ENCODE results near the gene PRKAG2. TPM values are rescaled to one million over a fixed set of nuclear protein-coding genes. Genes with fewer than 3 reads are reported as not detected.

Gene PRKAG2
- total RNA-seq, 3 donors from 2014 or later = 42.4 to 48.5 (median 46.6) TPM

DNA sequence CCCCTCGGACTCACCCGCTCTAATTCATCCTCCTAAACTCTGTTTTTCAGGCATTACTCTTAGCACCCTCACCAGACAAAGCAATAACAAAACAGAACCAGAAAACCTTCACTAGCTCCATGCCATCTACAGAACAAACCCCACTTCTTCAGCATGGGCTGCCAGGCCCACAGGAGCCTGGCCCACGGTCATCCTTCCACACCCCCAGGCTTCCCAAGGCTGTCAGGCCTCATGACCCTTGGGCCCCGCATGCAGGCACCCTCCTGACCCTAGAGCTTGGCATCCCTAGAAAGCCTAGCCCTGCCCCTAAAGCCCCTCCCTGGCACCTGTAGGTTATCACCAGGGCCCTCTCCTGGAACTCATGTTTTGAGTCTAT is 59.6 kb downstream of the PRKAG2 start:
- ATAC-seq (no peak), DNase-seq (peak in 1 of 3 donors; percentile 8)
- Histone ChIP-seq H3K4me3 (no peak overlapping the region), H3K4me1 (ENCODE audit: low read depth) (peaks cover 7% of the 10 kb centered on the region), H3K36me3 (ENCODE audit: low read depth) (no peaks in the 10 kb centered on the region), H3K9me3 (no peaks in the 10 kb centered on the region)
- TF ChIP-seq, protein P1, sequence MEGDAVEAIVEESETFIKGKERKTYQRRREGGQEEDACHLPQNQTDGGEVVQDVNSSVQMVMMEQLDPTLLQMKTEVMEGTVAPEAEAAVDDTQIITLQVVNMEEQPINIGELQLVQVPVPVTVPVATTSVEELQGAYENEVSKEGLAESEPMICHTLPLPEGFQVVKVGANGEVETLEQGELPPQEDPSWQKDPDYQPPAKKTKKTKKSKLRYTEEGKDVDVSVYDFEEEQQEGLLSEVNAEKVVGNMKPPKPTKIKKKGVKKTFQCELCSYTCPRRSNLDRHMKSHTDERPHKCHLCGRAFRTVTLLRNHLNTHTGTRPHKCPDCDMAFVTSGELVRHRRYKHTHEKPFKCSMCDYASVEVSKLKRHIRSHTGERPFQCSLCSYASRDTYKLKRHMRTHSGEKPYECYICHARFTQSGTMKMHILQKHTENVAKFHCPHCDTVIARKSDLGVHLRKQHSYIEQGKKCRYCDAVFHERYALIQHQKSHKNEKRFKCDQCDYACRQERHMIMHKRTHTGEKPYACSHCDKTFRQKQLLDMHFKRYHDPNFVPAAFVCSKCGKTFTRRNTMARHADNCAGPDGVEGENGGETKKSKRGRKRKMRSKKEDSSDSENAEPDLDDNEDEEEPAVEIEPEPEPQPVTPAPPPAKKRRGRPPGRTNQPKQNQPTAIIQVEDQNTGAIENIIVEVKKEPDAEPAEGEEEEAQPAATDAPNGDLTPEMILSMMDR (IDR thresholded peaks at IDR 0.05) = no peak
- intact Hi-C loops (cut with DNase I, micrococcal nuclease) = no loop called here

DNA sequence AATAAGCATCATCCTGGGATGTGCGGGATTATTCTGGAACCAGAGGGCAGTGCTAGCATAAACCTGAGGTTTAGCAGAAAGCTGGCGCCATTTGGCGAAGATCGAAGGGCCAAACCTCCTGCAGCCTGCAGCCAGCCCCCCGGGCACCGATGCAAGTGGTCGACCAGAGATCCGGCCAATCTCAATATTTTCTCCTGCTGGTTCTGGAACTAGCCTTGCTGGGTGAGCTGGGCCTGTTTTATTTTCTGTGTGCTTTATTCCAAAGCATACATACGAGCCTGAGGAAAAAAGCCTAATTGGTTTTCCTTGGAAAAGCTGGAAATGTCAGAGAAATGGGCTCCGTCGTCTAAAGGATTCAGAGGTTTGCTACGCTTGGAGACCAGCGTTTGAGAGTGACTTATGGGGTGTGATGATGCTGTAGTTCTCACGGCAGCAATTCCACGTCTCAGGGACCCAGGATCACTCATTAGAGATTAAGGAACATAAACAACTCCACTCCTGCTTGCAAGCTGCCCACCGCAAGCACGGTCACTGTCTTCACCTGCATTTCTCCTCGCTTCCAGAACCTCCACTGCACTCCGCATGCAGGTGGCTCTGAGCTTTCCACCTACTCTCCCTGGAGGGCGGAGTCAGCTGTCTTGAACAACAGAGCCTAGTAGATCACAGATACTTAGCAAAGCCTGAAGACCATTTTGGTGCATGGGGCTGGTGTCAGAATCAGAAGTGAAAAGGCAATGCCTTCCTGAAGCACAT is 60.2 kb downstream of the PRKAG2 start:
- no peaks in the 10 kb centered on the region for H3K9me3 ChIP-seq
- no peaks in the 10 kb centered on the region for H3K36me3 ChIP-seq (ENCODE audit: low read depth)
- DNase-seq = no peak
- peaks cover 7% of the 10 kb centered on the region for H3K4me1 ChIP-seq (ENCODE audit: low read depth)
- TF ChIP-seq, protein P1 (IDR thresholded peaks at IDR 0.05) = no peak
- ATAC-seq = no peak
- intact Hi-C loops (cut with DNase I, micrococcal nuclease) = no loop called here
- no peak overlapping the region for H3K4me3 ChIP-seq

DNA sequence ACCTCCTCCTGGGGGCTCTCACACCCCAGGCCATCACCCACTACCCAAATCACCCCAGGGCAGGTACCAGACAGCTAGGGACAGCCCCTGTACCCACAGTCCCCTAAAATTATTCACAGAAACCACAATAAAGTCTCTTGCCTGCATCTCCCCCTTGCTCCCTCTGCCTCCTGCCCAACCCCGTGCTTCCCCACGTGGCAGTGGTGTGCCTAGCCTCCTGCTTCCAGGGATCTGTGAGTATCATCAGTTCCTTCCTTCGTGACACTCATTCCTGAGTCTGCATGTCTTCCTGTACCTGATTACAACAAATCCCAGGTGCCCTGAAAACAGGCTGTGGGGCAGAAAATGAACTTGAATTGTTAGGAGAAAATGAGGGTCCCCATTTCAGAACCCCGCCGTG is 61.5 kb downstream of the PRKAG2 start:
- intact Hi-C loops (cut with DNase I, micrococcal nuclease) = no loop called here
- no peaks in the 10 kb centered on the region for H3K9me3 ChIP-seq
- TF ChIP-seq, protein P1 (IDR thresholded peaks at IDR 0.05) = no peak
- H3K36me3 ChIP-seq (ENCODE audit: low read depth) = no peaks in the 10 kb centered on the region
- ATAC-seq (no peak), DNase-seq (peak in 1 of 3 donors; percentile 2)
- no peak overlapping the region for H3K4me3 ChIP-seq
- peaks cover 2% of the 10 kb centered on the region for H3K4me1 ChIP-seq (ENCODE audit: low read depth)

DNA sequence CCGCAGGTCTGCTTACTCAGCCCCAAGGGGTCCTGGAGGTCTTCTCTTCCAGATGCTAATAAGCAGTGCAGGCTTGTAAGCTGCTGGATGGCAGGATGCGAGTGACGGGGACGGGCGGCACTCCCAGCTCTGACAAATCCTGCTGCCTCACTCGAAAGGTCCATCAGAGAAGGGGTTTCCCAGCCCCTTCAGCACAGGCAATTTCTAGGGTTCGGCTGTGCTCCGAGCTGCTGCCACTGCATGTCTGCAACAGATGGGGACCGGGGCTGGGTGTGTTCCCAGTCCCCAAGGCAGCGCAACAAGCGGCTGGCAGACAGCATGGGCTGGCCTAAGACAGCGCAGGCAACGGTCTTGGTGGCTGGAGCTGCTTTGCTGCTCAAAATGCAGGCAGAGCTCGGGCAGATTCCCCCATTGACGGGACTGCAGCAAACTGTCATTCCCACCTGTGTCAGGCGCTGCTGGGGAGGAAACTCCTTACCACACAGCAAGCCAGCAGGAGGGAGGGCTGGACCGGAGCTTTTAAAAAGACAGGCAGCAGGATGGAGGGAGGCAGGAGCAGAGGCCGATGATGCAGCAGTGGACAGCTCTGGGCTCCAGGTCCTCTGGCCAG is 62.4 kb downstream of the PRKAG2 start:
- TF ChIP-seq, protein P1 (IDR thresholded peaks at IDR 0.05) = no peak
- DNase-seq (no peak), ATAC-seq (no peak)
- no peak overlapping the region for H3K4me3 ChIP-seq
- no peaks in the 10 kb centered on the region for H3K36me3 ChIP-seq (ENCODE audit: low read depth)
- peaks cover 2% of the 10 kb centered on the region for H3K4me1 ChIP-seq (ENCODE audit: low read depth)
- no peaks in the 10 kb centered on the region for H3K9me3 ChIP-seq
- intact Hi-C loops (cut with DNase I, micrococcal nuclease) = no loop called here

DNA sequence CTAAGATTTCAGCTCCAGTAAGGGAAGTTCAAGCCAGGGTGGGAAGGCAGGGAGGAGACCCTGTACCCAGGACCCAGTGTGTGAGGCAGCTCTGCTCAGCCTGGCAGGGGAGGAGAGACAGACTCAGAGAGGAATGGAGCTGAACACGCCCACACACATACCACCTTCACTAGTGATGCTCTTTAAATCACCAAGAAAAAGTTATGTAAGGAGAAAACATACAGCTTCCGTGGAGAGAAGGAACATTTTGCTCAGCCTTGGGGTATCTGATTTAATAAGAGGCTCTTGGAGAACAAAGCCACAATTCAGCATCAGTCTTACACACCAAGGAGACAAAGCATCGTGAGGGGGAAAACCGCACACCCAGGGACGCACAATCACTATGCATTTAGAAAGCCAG is 62.9 kb downstream of the PRKAG2 start:
- TF ChIP-seq, protein P1 (IDR thresholded peaks at IDR 0.05) = no peak
- H3K9me3 ChIP-seq = no peaks in the 10 kb centered on the region
- no peaks in the 10 kb centered on the region for H3K36me3 ChIP-seq (ENCODE audit: low read depth)
- intact Hi-C loops (cut with DNase I, micrococcal nuclease) = no loop called here
- ATAC-seq = no peak
- H3K4me3 ChIP-seq = no peak overlapping the region
- no peaks in the 10 kb centered on the region for H3K4me1 ChIP-seq (ENCODE audit: low read depth)
- DNase-seq = no peak

All from mucosa of descending colon (tissue), 3 donors.